Thoracic aorta (tissue), 2 donors: Measurements from ENCODE around the gene TMPRSS4. TPM values are rescaled to one million over a fixed set of nuclear protein-coding genes. Genes with fewer than 3 reads are reported as not detected.

Source experiments
- ATAC-seq: fragments of 150-250 bp; one replicate; pipeline ENCODE4 v1.8.0; 2017; ENCODE audit warnings: low read depth; ENCODE audit not compliant: insufficient number of reproducible peaks, low FRiP score
- DNase-seq: peaks from one replicate; pipeline ENCODE4 v3.0.0-alpha.2; 2020; ENCODE audit warnings: low spot score
- H3K27ac ChIP-seq, 2 donors: fragments of 200-600 bp; sonication (generic); 1 replicate in 1 of 2; 2 replicates in 1 of 2; pipeline ENCODE4 v1.5.1; 2016; ENCODE audit warnings: mild to moderate bottlenecking in 2 of 2, moderate library complexity in 2 of 2
- H3K27me3 ChIP-seq: fragments of 200-600 bp; sonication (generic); replicated peaks from 2 replicates; pipeline ENCODE4 v1.6.0; 2016; ENCODE audit warnings: mild to moderate bottlenecking; ENCODE audit not compliant: insufficient read depth
- H3K36me3 ChIP-seq: fragments of 200-600 bp; sonication (generic); one replicate; pipeline ENCODE4 v1.5.1; 2016
- H3K4me1 ChIP-seq, 2 donors: fragments of 200-600 bp; sonication (generic); 1 replicate in 1 of 2; 2 replicates in 1 of 2; pipeline versions ENCODE4 v1.5.1 to v1.6.0; 2016; ENCODE audit warnings: low read depth in 2 of 2, mild to moderate bottlenecking in 1 of 2; ENCODE audit not compliant: control insufficient read depth in 1 of 2
- H3K4me3 ChIP-seq: fragments of 200-600 bp; sonication (generic); 2 replicates; pipeline ENCODE4 v1.5.1; 2016; ENCODE audit warnings: mild to moderate bottlenecking
- H3K9me3 ChIP-seq: fragments of 200-600 bp; sonication (generic); 2 replicates; pipeline ENCODE4 v1.5.1; 2016
- CTCF ChIP-seq: fragments of 200-600 bp; sonication (generic); IDR thresholded peaks from one replicate; pipeline ENCODE4 v1.5.1; 2019; ENCODE audit warnings: antibody characterized with exemption
- total RNA-seq, 2 donors: library from RNA; depleted of rRNA; stranded (reverse); fragments of >200 nt; gene quantifications; one replicate each; pipeline versions ENCODE4 v1.1.0 to v1.2.3, GENCODE V29; 2016

Gene TMPRSS4
- total RNA-seq, 2 donors from 2014 or later: 2.2 TPM; not detected in 1

- DNase-seq (no peak), ATAC-seq (no peak)
- Histone ChIP-seq H3K27me3 (no peaks in the 10 kb centered on the region), H3K4me1 (no peaks in the 10 kb centered on the region), H3K4me3 (no peak overlapping the region), H3K27ac (no peak overlapping the region), H3K36me3 (no peaks in the 10 kb centered on the region), H3K9me3 (no peaks in the 10 kb centered on the region)
- no peak for TF ChIP-seq CTCF
These were observed 38.2 kb downstream of the TMPRSS4 start for GRCh38 chr11:118115048-118115447.

- H3K4me1 ChIP-seq: no peaks in the 10 kb centered on the region
- H3K27ac ChIP-seq: no peak overlapping the region
- H3K4me3 ChIP-seq: no peak overlapping the region
- no peak for TF ChIP-seq CTCF
- no peak for ATAC-seq
- DNase-seq: no peak
- no peaks in the 10 kb centered on the region for H3K36me3 ChIP-seq
- no peaks in the 10 kb centered on the region for H3K9me3 ChIP-seq
- no peaks in the 10 kb centered on the region for H3K27me3 ChIP-seq
These were observed 41.1 kb downstream of the TMPRSS4 start for GRCh38 chr11:118117790-118118601.

- H3K9me3 ChIP-seq: no peaks in the 10 kb centered on the region
- no peaks in the 10 kb centered on the region for H3K36me3 ChIP-seq
- DNase-seq: no peak
- TF ChIP-seq CTCF: no peak
- H3K4me1 ChIP-seq: no peaks in the 10 kb centered on the region
- no peaks in the 10 kb centered on the region for H3K27me3 ChIP-seq
- no peak for ATAC-seq
- no peak overlapping the region for H3K4me3 ChIP-seq
- no peak overlapping the region for H3K27ac ChIP-seq
These were observed 43.9 kb downstream of the TMPRSS4 start for GRCh38 chr11:118120793-118121192.

GRCh38 chr11:118124929-118125535, 48.2 kb downstream of the TMPRSS4 start:
- no peaks in the 10 kb centered on the region for H3K36me3 ChIP-seq
- no peaks in the 10 kb centered on the region for H3K27me3 ChIP-seq
- DNase-seq (no peak), ATAC-seq (no peak)
- no peaks in the 10 kb centered on the region for H3K9me3 ChIP-seq
- no peak overlapping the region for H3K27ac ChIP-seq
- no peak for TF ChIP-seq CTCF
- no peak overlapping the region for H3K4me3 ChIP-seq
- no peaks in the 10 kb centered on the region for H3K4me1 ChIP-seq

GRCh38 chr11:118126082-118126838, 49.4 kb downstream of the TMPRSS4 start:
- TF ChIP-seq CTCF: no peak
- no peaks in the 10 kb centered on the region for H3K4me1 ChIP-seq
- ATAC-seq (no peak), DNase-seq (no peak)
- no peaks in the 10 kb centered on the region for H3K36me3 ChIP-seq
- no peak overlapping the region for H3K4me3 ChIP-seq
- H3K27me3 ChIP-seq: no peaks in the 10 kb centered on the region
- no peak overlapping the region for H3K27ac ChIP-seq
- no peaks in the 10 kb centered on the region for H3K9me3 ChIP-seq
